GM12864 (cell line): ENCODE measurements around the gene DENND4C.
"Not testable (repeated sequence)": the region's sequence is repeated elsewhere in the genome, so short reads cannot be mapped to it uniquely, and the experiment has no call there.

Experiments
- DNase-seq: peaks from one replicate; pipeline ENCODE4 v3.0.0-alpha.2; 2011; ENCODE audit warnings: low read depth
- H3K4me3 ChIP-seq: 2 replicates; pipeline ENCODE4 v1.5.1; 2011; ENCODE audit warnings: mild to moderate bottlenecking, low read depth, low read length, control low read depth
- TF ChIP-seq, protein P1 (sequence below): IDR thresholded peaks from 2 replicates; pipeline ENCODE4 v1.5.1; 2011; ENCODE audit warnings: low read depth, mild to moderate bottlenecking, moderate library complexity, low read length, control low read depth, inconsistent platforms; ENCODE audit errors: missing control alignments

DENND4C gene

DNA sequence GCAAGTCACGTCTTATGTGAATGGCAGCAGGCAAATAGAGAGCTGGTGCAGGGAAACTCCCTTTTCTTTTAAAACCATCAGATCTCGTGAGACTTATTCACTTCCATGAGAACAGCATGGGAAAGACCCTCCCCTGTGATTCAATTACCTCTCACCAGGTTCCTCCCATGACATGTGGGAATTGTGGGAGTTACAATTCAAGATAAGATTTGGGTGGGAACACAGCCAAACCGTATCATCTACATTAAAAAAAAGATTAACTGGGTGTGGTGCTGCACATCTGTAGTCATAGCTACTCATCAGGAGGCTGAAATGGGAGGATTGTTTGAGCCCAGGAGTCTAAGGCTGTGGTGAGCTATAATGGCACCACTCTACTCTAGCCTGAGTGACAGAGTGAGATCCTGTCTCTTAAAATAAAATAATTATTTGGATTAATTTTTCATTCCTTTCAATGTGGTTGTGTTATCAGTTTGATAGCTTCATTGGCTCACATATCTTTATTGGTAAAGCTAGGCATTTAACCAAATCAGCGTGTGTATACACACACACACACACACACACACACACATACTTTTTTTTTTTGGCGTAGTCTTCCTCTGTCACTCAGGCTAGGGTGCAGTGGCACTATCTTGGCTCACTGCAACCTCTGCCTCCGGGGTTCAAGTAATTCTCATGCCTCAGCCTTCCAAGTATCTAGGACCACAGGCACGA lies 21.8 kb downstream of the DENND4C start:
- DNase-seq: no peak
- TF ChIP-seq, protein P1, sequence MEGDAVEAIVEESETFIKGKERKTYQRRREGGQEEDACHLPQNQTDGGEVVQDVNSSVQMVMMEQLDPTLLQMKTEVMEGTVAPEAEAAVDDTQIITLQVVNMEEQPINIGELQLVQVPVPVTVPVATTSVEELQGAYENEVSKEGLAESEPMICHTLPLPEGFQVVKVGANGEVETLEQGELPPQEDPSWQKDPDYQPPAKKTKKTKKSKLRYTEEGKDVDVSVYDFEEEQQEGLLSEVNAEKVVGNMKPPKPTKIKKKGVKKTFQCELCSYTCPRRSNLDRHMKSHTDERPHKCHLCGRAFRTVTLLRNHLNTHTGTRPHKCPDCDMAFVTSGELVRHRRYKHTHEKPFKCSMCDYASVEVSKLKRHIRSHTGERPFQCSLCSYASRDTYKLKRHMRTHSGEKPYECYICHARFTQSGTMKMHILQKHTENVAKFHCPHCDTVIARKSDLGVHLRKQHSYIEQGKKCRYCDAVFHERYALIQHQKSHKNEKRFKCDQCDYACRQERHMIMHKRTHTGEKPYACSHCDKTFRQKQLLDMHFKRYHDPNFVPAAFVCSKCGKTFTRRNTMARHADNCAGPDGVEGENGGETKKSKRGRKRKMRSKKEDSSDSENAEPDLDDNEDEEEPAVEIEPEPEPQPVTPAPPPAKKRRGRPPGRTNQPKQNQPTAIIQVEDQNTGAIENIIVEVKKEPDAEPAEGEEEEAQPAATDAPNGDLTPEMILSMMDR: no peak
- H3K4me3 ChIP-seq: no peak overlapping the region

DNA sequence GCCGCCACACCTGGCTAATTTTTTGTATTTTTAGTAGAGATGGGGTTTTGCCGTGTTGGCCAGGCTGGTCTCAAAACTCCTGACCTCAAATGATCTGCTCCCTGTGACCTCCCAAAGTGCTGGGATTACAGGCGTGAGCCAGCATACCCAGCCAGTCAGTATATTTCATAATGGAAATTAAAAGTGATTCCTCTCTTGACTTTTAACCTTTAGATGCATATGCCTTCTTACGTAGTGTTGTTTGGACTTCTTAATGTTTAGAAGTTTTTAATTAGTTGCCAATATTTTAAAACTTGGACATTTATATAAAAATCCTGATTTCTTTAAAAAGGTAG lies 22.4 kb downstream of the DENND4C start:
- no peak overlapping the region for H3K4me3 ChIP-seq
- DNase-seq: no peak
- TF ChIP-seq, protein P1: no peak

DNA sequence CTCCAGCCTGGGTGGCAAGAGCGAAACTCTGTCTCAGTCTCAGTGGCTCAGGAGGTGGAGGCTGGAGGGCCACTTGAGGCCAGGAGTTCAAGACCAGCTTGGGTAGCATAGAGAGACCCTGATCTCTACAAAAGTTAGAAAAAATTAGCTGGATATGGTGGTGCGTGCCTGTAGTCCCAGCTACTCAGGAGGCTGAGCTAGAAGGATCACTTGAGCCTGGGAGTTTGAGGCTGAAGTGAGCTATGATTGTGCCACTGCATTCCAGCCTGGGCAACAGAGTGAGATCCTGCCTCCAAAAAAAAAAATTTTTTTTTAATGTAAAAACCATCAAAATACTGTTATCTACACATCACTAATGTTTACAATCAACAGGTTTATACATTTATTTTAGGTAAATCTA lies 24.6 kb downstream of the DENND4C start:
- no peak for DNase-seq
- TF ChIP-seq, protein P1: no peak
- H3K4me3 ChIP-seq: no peak overlapping the region

DNA sequence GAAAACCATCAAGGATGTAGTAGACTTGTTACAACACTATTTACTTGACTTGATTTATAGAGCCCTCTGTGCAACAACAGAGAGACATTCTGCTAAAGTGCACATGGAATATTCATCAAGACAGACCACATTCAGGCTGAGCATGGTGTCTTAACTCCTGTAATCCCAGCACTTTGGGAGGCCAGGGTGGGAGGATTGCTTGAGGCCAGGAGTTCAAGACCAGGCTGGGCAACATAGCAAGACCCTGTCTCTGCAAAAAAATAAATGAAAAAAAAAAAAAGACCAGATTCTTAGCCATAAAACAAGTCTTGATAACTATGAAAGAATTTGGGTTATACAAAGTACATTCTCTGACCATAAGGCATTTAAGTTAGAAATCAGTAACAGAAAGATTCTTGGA lies 25.3 kb downstream of the DENND4C start:
- no peak overlapping the region for H3K4me3 ChIP-seq
- TF ChIP-seq, protein P1: no peak
- no peak for DNase-seq

DNA sequence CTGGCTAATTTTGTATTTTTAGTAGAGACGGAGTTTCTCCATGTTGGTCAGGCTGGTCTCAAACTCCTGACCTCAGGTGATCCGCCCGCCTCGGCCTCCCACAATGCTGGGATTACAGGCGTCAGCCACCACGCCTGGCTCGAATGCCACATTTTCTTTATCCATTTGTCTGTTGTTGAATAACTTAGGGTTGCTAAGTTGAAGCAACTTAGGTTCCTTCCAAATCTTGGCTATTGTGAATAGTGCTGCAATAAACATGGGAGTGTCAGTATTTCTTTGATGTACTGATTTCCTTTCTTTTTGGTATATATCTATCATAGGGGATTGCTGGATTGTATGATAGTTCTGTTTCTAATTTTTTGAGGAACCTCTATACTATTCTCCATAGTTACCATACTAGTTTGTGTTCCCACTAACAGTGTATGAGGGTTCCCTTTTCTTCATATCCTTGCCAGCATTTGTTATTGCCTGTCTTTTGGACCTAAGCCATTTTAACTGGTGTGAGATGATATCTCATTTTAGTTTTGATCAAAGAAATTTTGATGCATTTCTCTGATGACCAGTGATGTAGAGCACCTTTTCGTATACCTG lies 29.3 kb downstream of the DENND4C start:
- DNase-seq, H3K4me3 ChIP-seq: not testable (repeated sequence)

DNA sequence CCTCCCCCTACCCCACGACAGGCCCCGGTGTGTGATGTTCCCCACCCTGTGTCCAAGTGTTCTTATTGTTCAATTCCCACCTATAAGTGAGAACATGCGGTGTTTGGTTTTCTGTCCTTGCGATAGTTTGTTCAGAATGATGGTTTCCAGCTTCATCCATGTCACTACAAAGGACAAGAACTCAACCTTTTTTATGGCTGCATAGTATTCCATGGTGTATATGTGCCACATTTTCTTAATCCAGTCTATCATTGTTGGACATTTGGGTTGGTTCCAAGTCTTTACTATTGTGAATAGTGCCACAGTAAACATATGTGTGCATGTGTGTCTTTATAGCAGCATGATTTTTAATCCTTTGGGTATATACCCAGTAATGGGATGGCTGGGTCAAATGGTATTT lies 35.1 kb downstream of the DENND4C start:
- not testable (repeated sequence) for H3K4me3 ChIP-seq, DNase-seq

DNA sequence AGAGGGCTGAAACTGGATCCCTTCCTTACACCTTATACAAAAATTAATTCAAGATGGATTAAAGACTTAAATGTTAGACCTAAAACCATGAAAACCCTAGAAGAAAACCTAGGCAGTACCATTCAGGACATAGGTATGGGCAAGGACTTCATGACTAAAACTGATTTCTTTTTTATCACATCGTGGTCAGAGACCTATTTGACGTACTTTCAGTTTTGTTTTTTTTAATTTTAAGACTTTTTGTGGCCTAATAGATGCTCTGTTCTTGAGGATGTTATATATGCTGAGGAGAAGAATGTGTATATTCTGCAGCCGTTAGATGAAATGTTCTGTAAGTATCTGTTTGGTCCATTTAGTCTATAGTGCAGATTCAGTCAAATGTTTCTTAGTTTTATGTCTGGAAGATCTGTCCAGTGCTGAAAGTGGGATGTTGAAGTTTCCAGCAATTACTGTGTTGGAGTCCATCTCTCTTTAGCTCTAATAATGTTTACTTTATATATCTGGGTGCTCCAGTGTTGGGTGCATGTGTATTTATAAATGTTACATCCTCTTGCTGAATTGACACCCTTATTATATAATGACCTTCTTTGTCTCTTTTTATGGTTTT lies 36.4 kb downstream of the DENND4C start:
- DNase-seq, H3K4me3 ChIP-seq: not testable (repeated sequence)

DNA sequence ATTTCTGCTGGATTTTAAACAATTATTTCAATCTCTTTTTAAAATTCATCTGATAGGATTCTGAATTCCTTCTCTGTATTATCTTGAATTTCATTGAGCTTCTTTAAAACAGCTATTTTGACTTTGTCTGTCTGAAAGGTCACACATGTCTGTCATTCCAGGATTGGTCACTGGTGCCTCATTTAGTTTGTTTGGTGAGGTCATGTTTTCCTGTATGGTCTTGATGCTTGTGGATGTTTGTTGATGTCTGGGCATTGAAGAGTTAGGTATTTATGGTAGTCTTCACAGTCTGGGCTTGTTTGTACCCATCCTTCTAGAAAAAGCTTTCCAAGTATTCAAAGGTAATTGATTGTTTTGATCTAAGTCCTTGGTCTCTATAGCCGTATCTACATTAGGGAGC lies 39.1 kb downstream of the DENND4C start:
- TF ChIP-seq, protein P1: no peak
- no peak overlapping the region for H3K4me3 ChIP-seq
- DNase-seq: no peak
